GM23338 (cell line): ENCODE results near the gene C22orf15. TPM values are rescaled to one million over a fixed set of nuclear protein-coding genes. Genes with fewer than 3 reads are reported as not detected.

Experiments
- ATAC-seq: fragments of 200-7000 bp; cut with Tn5 transposase; 3 replicates; pipeline ENCODE4 v1.9.1; 2020
- DNase-seq: peaks from one replicate; pipeline ENCODE4 v3.0.0-alpha.2; 2015; ENCODE audit warnings: low spot score
- H2AFZ ChIP-seq: fragments of 200-600 bp; sonication (generic); 2 replicates; pipeline ENCODE4 v1.8.0; 2016; ENCODE audit warnings: antibody characterized with exemption, mild to moderate bottlenecking, moderate library complexity
- H3F3A ChIP-seq: fragments of 200-600 bp; sonication (generic); replicated peaks from 2 replicates; pipeline ENCODE4 v1.8.0; 2017; ENCODE audit warnings: antibody characterized with exemption, mixed run types, low read depth
- H3K27ac ChIP-seq: fragments of 200-600 bp; sonication (generic); 2 replicates; pipeline ENCODE4 v1.6.1; 2016; ENCODE audit warnings: low read depth
- H3K27me3 ChIP-seq: fragments of 200-600 bp; sonication (generic); 2 replicates; pipeline ENCODE4 v1.8.0; 2016; ENCODE audit warnings: mild to moderate bottlenecking, mixed run types, moderate library complexity; ENCODE audit not compliant: insufficient read depth
- H3K36me3 ChIP-seq: fragments of 200-600 bp; sonication (generic); 2 replicates; pipeline ENCODE4 v1.8.0; 2016; ENCODE audit warnings: mild to moderate bottlenecking; ENCODE audit not compliant: insufficient read depth
- H3K4me1 ChIP-seq: fragments of 200-600 bp; sonication (generic); 2 replicates; pipeline ENCODE4 v1.8.0; 2016; ENCODE audit warnings: mild to moderate bottlenecking, moderate library complexity; ENCODE audit not compliant: insufficient read depth
- H3K4me2 ChIP-seq: fragments of 200-600 bp; sonication (generic); 2 replicates; pipeline ENCODE4 v1.7.1; 2017; ENCODE audit warnings: mixed run types
- H3K4me3 ChIP-seq: fragments of 200-600 bp; sonication (generic); 2 replicates; pipeline ENCODE4 v1.6.1; 2016; ENCODE audit warnings: mixed run types
- H3K79me2 ChIP-seq: fragments of 200-600 bp; sonication (generic); replicated peaks from 2 replicates; pipeline ENCODE4 v1.8.0; 2017; ENCODE audit warnings: mild to moderate bottlenecking; ENCODE audit not compliant: insufficient read depth
- H3K9me2 ChIP-seq: fragments of 200-600 bp; sonication (generic); 2 replicates; pipeline ENCODE4 v1.8.0; 2017; ENCODE audit not compliant: insufficient read depth
- H4K20me1 ChIP-seq: fragments of 200-600 bp; sonication (generic); replicated peaks from 2 replicates; pipeline ENCODE4 v1.8.0; 2017; ENCODE audit warnings: mild to moderate bottlenecking; ENCODE audit not compliant: insufficient read depth
- H3K27ac Mint-ChIP-seq: 2 replicates; pipeline ENCODE4 v1.8.0; 2020; ENCODE audit warnings: inconsistent platforms, mild to moderate bottlenecking, moderate library complexity, mixed read lengths
- H3K27me3 Mint-ChIP-seq: 3 replicates; pipeline ENCODE4 v1.8.0; 2022; ENCODE audit warnings: low read depth, mild to moderate bottlenecking, moderate library complexity, mixed read lengths, inconsistent platforms; ENCODE audit not compliant: insufficient read depth, poor library complexity
- H3K36me3 Mint-ChIP-seq: 3 replicates; pipeline ENCODE4 v1.8.0; 2021; ENCODE audit warnings: low read depth, mild to moderate bottlenecking, inconsistent platforms, moderate library complexity, mixed read lengths
- H3K4me1 Mint-ChIP-seq: 3 replicates; pipeline ENCODE4 v1.8.0; 2020; ENCODE audit warnings: mild to moderate bottlenecking, inconsistent platforms, mixed read lengths
- H3K4me3 Mint-ChIP-seq: 3 replicates; pipeline ENCODE4 v1.8.0; 2021; ENCODE audit warnings: moderate library complexity, mild to moderate bottlenecking, inconsistent platforms, mixed read lengths
- H3K9me3 Mint-ChIP-seq: 3 replicates; pipeline ENCODE4 v1.8.0; 2020; ENCODE audit warnings: moderate library complexity, mild to moderate bottlenecking, inconsistent platforms, mixed read lengths
- STAT1 ChIP-seq: IDR thresholded peaks from one replicate; pipeline ENCODE4 v1.6.1; 2016; ENCODE audit warnings: antibody characterized with exemption; ENCODE audit not compliant: unreplicated experiment
- polyA plus RNA-seq: library from polyadenylated mRNA; unstranded; fragments of >200 nt; fragmentation: Nextera tagmentation; extraction: Ambion mirVana; gene quantifications from 2 replicates; pipeline ENCODE4 v1.2.1, GENCODE V29; 2016
- total RNA-seq: library from RNA; depleted of rRNA; stranded (reverse); fragments of >200 nt; shearing (Covaris generic); gene quantifications from 2 replicates; pipeline ENCODE4 v1.2.3, GENCODE V29; 2014
- TF ChIP-seq, protein P1 (sequence below): fragments of 250-450 bp; sonication (Bioruptor Pico); IDR thresholded peaks from 2 replicates; pipeline ENCODE4 v1.5.0; 2020; ENCODE audit warnings: mild to moderate bottlenecking, moderate library complexity
- TF ChIP-seq, protein P2 (sequence below): IDR thresholded peaks from 2 replicates; pipeline ENCODE4 v1.6.1; 2016; ENCODE audit warnings: antibody characterized with exemption
- TF ChIP-seq, protein P3 (sequence below), 2 experiments: fragments of 200-600 bp in 1 of 2; sonication (generic) in 1 of 2; conservative IDR thresholded peaks; 2 replicates each; pipeline versions ENCODE4 v1.5.1 to v1.6.1; 2016 to 2017; ENCODE audit warnings: antibody characterized with exemption in 2 of 2, low read depth in 2 of 2, mild to moderate bottlenecking in 2 of 2, moderate library complexity in 1 of 2

C22orf15 gene
- total and polyA plus RNA-seq, 2 experiments from 2014 or later = 3.6 to 9.3 TPM

DNA sequence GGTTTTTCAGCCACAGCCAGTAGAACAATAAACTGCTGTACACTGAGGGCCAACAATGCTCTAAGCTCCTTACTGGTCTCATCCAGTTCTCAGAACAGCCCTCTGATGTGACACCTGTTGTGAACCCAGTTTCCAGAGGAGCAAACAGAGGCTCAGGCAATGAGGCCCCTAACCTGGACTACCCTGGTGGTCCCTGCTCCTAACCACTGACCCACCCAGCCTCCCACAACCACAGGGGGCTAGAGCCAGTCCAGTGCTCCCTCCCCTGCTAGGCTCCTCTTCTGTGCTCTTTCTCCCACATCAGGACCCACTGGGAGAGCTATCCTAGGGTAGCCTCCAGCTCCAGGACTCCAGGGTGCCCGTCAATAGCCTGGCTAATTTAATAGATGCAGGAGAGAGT is 19.9 kb downstream of the C22orf15 start (continued):
- TF ChIP-seq, protein P1, sequence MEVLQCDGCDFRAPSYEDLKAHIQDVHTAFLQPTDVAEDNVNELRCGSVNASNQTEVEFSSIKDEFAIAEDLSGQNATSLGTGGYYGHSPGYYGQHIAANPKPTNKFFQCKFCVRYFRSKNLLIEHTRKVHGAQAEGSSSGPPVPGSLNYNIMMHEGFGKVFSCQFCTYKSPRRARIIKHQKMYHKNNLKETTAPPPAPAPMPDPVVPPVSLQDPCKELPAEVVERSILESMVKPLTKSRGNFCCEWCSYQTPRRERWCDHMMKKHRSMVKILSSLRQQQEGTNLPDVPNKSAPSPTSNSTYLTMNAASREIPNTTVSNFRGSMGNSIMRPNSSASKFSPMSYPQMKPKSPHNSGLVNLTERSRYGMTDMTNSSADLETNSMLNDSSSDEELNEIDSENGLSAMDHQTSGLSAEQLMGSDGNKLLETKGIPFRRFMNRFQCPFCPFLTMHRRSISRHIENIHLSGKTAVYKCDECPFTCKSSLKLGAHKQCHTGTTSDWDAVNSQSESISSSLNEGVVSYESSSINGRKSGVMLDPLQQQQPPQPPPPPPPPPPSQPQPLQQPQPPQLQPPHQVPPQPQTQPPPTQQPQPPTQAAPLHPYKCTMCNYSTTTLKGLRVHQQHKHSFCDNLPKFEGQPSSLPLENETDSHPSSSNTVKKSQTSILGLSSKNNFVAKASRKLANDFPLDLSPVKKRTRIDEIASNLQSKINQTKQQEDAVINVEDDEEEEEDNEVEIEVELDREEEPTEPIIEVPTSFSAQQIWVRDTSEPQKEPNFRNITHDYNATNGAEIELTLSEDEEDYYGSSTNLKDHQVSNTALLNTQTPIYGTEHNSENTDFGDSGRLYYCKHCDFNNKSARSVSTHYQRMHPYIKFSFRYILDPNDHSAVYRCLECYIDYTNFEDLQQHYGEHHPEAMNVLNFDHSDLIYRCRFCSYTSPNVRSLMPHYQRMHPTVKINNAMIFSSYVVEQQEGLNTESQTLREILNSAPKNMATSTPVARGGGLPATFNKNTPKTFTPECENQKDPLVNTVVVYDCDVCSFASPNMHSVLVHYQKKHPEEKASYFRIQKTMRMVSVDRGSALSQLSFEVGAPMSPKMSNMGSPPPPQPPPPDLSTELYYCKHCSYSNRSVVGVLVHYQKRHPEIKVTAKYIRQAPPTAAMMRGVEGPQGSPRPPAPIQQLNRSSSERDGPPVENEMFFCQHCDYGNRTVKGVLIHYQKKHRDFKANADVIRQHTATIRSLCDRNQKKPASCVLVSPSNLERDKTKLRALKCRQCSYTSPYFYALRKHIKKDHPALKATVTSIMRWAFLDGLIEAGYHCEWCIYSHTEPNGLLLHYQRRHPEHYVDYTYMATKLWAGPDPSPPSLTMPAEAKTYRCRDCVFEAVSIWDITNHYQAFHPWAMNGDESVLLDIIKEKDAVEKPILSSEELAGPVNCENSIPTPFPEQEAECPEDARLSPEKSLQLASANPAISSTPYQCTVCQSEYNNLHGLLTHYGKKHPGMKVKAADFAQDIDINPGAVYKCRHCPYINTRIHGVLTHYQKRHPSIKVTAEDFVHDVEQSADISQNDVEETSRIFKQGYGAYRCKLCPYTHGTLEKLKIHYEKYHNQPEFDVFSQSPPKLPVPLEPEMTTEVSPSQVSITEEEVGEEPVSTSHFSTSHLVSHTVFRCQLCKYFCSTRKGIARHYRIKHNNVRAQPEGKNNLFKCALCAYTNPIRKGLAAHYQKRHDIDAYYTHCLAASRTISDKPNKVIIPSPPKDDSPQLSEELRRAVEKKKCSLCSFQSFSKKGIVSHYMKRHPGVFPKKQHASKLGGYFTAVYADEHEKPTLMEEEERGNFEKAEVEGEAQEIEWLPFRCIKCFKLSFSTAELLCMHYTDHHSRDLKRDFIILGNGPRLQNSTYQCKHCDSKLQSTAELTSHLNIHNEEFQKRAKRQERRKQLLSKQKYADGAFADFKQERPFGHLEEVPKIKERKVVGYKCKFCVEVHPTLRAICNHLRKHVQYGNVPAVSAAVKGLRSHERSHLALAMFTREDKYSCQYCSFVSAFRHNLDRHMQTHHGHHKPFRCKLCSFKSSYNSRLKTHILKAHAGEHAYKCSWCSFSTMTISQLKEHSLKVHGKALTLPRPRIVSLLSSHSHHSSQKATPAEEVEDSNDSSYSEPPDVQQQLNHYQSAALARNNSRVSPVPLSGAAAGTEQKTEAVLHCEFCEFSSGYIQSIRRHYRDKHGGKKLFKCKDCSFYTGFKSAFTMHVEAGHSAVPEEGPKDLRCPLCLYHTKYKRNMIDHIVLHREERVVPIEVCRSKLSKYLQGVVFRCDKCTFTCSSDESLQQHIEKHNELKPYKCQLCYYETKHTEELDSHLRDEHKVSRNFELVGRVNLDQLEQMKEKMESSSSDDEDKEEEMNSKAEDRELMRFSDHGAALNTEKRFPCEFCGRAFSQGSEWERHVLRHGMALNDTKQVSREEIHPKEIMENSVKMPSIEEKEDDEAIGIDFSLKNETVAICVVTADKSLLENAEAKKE (CRISPR knock-in tag) = no peak
- TF ChIP-seq STAT1 = no peak

DNA sequence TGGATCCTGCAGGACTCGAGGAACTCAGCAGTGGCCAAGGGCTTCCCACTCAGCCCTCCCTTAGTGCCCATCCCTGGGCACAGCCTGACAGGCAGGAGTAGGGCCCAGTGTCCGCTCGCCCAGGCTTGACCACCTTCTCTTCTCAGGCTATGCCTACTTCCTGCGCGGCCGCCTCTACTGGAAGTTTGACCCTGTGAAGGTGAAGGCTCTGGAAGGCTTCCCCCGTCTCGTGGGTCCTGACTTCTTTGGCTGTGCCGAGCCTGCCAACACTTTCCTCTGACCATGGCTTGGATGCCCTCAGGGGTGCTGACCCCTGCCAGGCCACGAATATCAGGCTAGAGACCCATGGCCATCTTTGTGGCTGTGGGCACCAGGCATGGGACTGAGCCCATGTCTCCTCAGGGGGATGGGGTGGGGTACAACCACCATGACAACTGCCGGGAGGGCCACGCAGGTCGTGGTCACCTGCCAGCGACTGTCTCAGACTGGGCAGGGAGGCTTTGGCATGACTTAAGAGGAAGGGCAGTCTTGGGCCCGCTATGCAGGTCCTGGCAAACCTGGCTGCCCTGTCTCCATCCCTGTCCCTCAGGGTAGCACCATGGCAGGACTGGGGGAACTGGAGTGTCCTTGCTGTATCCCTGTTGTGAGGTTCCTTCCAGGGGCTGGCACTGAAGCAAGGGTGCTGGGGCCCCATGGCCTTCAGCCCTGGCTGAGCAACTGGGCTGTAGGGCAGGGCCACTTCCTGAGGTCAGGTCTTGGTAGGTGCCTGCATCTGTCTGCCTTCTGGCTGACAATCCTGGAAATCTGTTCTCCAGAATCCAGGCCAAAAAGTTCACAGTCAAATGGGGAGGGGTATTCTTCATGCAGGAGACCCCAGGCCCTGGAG is 20.7 kb downstream of the C22orf15 start:
- no peak for ATAC-seq
- H3K27ac ChIP-seq = no peak overlapping the region
- no peaks in the 10 kb centered on the region for H3K36me3 ChIP-seq
- H3K27ac Mint-ChIP-seq = no peak overlapping the region
- H2AFZ ChIP-seq = no peak overlapping the region
- peaks cover 15% of the 10 kb centered on the region for H3K4me1 ChIP-seq
- peaks cover 12% of the 10 kb centered on the region for H3K79me2 ChIP-seq
- peaks cover 11% of the 10 kb centered on the region for H4K20me1 ChIP-seq
- DNase-seq = no peak
- H3K27me3 Mint-ChIP-seq = peaks cover 12% of the 10 kb centered on the region
- H3K9me3 Mint-ChIP-seq = no peaks in the 10 kb centered on the region
- no peaks in the 10 kb centered on the region for H3K9me2 ChIP-seq
- H3K36me3 Mint-ChIP-seq = peaks cover 6% of the 10 kb centered on the region
- no peak overlapping the region for H3K4me3 ChIP-seq
- H3K4me1 Mint-ChIP-seq = peaks cover 12% of the 10 kb centered on the region
- H3K4me3 Mint-ChIP-seq = no peak overlapping the region
- no peak overlapping the region for H3K4me2 ChIP-seq
- 0 out of 2 replicates have a peak, but pooled peaks cover 6% of the 10 kb centered on the region for H3F3A ChIP-seq
- H3K27me3 ChIP-seq = no peaks in the 10 kb centered on the region
- TF ChIP-seq, protein P2, sequence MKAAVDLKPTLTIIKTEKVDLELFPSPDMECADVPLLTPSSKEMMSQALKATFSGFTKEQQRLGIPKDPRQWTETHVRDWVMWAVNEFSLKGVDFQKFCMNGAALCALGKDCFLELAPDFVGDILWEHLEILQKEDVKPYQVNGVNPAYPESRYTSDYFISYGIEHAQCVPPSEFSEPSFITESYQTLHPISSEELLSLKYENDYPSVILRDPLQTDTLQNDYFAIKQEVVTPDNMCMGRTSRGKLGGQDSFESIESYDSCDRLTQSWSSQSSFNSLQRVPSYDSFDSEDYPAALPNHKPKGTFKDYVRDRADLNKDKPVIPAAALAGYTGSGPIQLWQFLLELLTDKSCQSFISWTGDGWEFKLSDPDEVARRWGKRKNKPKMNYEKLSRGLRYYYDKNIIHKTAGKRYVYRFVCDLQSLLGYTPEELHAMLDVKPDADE = no peak
- TF ChIP-seq, protein P1 (CRISPR knock-in tag) = no peak
- no peak for TF ChIP-seq STAT1
- TF ChIP-seq, protein P3, sequence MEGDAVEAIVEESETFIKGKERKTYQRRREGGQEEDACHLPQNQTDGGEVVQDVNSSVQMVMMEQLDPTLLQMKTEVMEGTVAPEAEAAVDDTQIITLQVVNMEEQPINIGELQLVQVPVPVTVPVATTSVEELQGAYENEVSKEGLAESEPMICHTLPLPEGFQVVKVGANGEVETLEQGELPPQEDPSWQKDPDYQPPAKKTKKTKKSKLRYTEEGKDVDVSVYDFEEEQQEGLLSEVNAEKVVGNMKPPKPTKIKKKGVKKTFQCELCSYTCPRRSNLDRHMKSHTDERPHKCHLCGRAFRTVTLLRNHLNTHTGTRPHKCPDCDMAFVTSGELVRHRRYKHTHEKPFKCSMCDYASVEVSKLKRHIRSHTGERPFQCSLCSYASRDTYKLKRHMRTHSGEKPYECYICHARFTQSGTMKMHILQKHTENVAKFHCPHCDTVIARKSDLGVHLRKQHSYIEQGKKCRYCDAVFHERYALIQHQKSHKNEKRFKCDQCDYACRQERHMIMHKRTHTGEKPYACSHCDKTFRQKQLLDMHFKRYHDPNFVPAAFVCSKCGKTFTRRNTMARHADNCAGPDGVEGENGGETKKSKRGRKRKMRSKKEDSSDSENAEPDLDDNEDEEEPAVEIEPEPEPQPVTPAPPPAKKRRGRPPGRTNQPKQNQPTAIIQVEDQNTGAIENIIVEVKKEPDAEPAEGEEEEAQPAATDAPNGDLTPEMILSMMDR (conservative IDR thresholded peaks at IDR 0.05; ENCODE audit: low read depth in 2 of 2) = no peak
